IPS-NIHi7 (cell line): ENCODE data around the gene DIAPH2.
"Not testable (repeated sequence)": the region's sequence is repeated elsewhere in the genome, so short reads cannot be mapped to it uniquely, and the experiment has no call there.

Experiments used
- DNase-seq: peaks from one replicate; pipeline ENCODE4 v3.0.0; 2012; ENCODE audit warnings: mixed read lengths; ENCODE audit errors: extremely low spot score

Gene DIAPH2

DNA sequence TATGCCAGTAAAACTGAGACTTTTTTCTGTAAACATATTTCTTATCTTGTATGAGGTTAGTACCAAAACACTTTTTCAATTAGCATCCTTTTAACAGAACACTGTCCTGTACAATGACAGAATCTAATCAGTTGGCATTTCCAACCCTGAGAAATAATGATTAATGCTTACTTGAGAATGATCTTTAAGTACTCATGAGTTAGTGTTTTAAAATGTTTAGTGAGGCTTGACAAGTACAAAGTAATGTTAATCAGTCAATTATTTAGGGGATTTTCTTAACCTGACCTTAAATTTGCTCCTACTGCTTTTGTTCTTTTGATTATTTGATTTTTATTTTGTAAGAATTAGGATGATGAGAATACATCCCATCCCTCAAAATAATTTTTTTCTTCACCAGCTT is 695.6 kb downstream of the DIAPH2 start:
- DNase-seq, result no peak

GRCh38 chrX:97384685-97385084 is 700.0 kb downstream of the DIAPH2 start:
- DNase-seq, result no peak

GRCh38 chrX:97387004-97387403 is 702.4 kb downstream of the DIAPH2 start:
- no peak for DNase-seq

GRCh38 chrX:97389761-97390192 is 705.1 kb downstream of the DIAPH2 start:
- no peak for DNase-seq

DNA sequence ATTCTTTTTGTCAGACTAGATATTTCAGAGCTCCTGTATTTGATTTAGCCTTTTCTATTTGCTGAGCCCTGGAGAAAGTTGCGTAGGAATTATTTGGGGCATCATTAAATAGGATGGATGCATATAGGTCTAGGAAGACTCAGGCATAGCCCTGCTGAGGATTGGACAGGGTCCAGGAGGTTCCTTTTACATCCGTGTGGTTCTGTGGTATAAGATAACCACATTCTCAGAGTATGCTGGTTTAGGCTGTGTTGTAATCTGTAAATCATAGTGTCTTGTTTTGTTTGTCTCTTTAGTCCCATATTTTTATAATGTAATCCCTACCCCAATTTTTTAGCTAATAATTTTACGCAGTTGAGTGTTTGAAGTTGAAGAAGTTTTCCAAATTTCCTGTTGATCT is 712.7 kb downstream of the DIAPH2 start:
- DNase-seq, result no peak

DNA sequence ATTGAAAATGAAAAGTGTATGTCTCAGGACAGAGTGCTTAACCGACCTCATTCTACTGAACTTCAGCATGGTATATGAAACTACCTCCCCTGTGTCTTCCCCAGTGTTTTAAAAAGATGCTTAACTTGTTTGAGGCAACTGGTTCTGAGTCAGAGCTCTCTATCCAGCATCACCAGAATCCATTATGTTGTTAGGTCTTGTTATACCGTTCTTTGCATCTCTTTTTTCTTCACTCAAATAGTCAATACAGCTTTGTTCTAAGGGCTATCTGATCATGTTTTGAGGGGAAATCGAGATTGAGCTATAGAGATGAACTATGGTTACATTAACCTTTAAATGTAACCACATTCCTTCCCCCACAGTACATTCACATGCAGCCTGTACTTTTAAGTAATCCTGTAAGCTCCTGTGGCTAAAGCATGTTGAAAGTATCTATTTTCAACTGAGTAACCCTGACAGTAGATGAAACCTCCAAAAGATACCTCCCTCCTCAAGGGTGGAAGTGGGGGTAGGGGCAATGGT is 713.4 kb downstream of the DIAPH2 start:
- no peak for DNase-seq

DNA sequence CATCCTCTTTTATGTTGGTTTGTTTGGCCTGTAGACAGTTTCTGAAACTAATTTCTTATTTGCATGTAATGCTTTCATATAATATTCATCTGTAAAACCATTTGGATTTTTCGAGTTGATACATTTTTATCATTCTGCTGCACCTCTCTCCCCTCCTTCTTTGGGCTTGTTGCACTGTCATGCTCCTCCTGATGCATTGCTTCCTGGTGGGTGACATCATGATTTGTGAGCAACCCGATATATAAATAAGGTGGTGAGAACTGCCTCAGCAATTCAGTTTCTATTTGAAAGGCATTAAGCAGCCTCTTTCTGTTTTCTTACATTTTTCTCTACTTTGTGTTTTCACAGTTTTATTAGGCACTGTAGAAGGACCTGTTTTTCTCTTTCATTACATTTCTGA is 714.8 kb downstream of the DIAPH2 start:
- no peak for DNase-seq

- DNase-seq, result no peak
Measured at GRCh38 chrX:97400492-97400891, 715.9 kb downstream of the DIAPH2 start.

DNA sequence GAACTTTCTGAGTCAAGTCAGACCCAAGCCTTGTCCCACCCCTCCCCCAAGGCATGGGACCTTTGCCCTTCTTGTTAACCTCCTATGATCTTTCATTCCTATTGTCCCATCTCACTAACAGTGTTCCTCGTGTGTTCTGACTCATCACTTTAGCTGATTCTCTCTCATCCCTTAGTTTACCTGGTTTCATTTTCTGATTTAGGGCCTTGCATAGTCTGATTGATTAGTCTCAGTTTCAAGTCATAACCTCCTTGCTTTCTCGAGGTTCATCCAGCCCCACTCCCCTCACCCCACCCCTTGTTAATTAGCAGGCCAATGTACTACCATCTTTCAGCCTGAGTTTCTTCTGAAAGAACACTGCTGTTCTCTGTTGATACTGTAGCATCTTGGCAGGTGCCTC is 716.5 kb downstream of the DIAPH2 start:
- no peak for DNase-seq

DNA sequence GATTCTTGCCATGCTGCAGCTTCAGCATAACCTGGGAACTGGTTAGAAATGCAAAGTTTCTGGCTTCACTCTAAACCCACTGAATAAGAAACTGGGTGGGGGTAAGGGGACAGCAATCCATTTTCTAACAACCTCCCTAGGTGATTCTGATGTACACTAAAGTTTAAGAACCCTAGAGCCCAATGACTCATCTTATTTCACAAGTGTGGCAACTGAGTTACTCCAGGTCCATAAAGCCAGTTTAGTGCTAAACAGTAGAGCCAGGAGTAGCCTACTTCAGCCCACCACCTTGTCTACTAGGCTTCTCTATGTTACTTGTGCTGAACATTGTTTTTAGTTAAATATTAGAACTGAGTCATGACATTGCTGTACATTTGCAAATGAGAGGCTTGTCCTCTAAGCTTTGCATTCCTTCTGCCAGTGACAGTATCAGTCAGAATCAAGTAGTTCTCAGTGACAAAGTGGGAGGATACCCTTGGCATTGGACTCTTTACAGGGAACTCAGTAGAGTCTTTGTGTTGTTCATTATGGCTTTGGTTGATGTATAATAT is 717.0 kb downstream of the DIAPH2 start:
- DNase-seq, result no peak

- DNase-seq, result no peak
Measured at GRCh38 chrX:97402333-97402732, 717.7 kb downstream of the DIAPH2 start.

DNA sequence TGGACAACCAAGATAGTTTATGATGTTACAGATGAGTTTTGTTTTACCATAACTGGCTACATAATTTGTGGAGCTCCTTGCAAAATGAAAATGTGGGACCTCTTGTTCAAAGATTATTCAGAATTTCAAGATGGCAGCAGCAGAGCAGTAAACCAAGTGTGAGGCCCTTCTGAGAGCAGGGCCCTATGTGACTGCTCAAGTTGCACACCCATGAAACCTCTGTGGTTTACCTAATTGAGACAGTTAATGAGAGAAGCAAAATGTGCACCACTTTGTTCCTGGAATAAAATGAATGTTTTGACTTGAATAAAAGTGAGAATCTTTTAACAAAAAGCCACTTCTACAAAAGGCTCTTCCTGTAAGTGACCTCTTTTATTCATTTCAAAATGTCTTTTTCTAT is 718.3 kb downstream of the DIAPH2 start:
- no peak for DNase-seq

GRCh38 chrX:97405031-97405660 is 720.5 kb downstream of the DIAPH2 start:
- DNase-seq, result no peak

- DNase-seq, result not testable (repeated sequence)
Measured at GRCh38 chrX:97409632-97410415, 725.2 kb downstream of the DIAPH2 start.

DNA sequence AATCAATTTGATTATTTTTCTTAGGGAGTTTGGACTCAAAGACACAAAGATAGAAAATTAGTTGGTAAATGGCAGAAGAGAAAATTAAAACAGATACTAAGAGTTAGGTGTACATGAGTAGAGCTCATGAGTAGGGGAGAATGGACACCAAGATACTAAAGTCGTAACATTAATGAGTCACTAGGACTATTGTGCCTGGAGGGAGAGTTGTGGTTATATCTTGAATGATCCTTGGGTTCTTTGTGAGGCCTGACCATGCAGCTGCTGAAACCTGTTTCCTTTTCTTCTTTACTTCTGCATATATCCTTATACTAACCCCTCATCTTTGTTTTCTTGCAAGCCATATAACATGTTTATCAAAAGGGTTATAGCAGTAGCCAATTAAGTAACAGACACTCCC is 731.8 kb downstream of the DIAPH2 start:
- no peak for DNase-seq

DNA sequence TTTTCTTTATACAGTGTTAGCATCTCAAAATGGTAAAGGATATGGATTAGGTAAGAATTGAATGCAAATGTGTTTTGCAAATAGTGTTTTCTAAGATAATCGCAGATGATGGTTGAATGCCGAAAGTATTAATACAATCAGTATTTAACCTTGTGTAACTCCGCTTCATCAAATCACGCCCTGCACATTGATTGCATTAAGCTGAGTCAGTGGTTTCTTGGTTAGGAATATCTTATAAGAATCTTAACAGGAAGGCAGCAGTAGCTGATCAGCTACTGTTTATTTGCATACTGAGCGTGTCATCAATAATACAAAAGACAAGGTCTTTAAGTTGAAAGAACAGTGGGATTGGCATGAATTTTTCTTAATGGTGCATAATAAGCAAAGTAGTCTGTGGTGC is 744.5 kb downstream of the DIAPH2 start:
- no peak for DNase-seq

- DNase-seq, result no peak
Measured at GRCh38 chrX:97431281-97431680, 746.6 kb downstream of the DIAPH2 start.

DNA sequence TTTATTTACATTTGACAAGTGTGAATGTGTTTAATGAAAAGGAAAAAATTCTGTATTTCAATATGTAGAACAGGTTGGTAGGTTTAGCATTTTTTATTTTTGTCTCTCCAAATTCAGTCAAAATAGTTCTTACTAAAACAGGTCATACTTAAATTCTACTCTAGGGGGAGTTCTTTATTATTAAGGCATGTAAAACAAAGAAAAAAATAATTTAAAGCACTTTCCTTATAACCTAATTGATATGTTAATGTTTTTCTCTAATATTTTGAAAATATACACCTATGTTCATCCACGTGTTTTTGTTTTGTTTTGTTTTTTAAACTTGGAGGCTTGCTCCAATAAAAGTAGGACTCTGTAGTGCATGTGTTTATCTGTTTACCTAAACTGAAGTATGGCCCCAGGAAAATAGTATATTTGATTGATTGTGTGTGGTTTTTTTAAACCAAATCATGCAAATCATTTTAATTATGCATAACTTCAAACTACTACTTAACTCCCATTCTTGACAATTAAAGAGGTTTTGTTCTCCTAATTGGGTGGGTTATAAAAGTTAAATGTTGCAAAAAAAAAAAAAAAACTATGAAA is 761.7 kb downstream of the DIAPH2 start:
- no peak for DNase-seq

DNA sequence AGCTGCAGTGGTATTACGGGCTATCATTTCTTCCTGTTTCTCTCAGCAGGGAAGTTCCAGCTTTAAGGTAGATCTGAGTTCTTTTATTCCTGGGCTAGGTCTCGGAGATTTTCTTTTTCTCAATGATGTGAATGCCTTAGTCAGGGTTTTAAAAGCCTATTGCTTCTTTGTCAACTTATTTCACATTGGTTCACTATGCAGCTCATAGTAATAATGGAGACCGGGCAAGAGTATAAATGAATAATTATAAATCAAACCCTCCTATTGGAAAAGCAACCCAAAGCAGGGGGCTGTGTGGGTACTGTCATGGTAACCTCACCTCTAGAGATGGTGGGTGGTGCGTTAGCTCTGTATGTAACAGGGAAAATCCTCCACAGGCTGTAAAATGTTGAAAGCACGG is 762.7 kb downstream of the DIAPH2 start:
- DNase-seq, result no peak

GRCh38 chrX:97452283-97452682 is 767.6 kb downstream of the DIAPH2 start:
- DNase-seq, result no peak

DNA sequence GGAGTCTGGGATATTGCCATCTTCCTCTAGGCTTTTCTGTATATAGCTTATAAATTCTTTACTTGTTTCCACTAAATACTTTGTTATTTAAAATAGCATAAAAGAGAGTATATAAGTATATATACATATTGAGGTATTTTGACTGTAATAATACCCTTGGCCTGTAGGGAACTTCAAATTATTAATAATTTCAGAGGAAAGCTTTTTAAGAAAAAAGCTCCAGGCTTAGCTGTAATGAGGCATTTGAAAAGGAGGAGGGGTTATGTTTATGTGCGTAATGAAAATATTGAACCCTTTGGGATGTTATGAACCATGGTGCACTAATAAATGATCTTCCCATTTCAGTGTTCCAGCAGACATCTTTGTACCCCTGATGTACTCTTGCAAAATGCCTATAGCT is 777.1 kb downstream of the DIAPH2 start:
- DNase-seq, result no peak

DNA sequence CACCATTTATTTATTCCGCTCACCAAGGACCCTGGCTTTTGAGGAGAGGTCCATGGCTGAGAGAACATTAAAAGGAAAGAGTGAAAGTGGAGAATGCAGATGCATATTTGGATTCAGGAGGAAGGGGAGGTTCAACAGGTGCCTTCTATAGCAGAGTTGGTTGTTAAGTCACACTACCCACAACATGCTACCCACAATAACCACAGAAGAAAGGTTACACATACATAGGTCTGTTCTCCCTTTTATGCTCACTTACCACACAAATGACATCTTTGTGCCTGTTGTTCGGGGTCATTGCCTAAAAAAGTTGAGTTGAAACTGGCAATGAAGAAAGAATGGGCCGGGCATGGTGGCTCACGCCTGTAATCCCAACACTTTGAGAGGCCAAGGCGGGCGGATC is 786.4 kb downstream of the DIAPH2 start:
- DNase-seq, result no peak

GRCh38 chrX:97474933-97475332 is 790.3 kb downstream of the DIAPH2 start:
- no peak for DNase-seq
